ENCODE data around the gene PHC2.

The PHC2 gene

DNA sequence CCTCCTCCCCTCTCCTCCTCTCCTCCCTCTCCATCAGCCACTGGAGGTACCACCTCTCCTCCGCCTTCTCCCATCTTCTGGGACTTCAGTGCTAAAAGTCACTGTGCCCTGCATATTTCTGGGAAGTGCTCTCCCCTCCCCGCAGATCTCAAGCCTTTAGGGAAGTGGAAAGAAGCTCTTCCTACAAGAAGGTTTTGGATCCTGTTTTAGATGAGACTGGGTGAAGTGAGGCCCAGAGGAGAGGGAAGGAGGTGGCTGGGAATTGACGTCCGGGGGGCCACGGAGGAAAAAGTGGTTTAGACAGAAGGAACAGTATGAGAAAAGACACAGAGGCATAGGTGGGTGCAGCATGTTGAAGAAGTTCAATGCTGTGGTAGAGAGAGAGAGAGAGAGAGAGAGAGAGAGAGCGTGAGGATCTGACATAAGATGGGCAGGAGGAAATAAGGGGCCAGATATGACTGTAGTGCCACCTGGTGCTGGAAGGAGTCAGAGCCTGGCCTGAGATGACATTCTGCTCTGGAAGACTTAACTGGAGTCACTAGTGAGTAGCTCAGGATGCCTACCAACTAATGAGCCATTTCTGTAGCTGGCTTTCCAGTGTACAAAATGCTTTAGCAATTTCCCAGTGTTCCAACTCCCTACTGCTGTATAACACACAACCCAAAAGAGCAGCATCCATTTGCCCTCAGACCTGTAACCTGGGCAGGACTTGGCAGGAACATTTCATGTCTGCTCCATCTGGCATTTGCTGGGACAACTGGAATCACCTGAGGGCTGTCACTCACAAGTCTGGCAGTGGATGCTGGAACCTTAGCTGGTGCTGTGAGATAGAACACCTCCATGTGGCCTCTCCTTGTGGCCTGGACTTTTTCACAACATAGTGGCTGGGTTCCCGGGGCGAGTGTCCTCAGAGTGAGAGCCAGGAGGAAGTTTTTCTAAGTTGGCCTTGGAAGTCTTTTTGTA lies 24.9 kb upstream of the PHC2 start:
- DNase-seq (ENCODE audit: low read depth in 2 of 2) = peak in 1 of 2 donors; percentile 7

DNA sequence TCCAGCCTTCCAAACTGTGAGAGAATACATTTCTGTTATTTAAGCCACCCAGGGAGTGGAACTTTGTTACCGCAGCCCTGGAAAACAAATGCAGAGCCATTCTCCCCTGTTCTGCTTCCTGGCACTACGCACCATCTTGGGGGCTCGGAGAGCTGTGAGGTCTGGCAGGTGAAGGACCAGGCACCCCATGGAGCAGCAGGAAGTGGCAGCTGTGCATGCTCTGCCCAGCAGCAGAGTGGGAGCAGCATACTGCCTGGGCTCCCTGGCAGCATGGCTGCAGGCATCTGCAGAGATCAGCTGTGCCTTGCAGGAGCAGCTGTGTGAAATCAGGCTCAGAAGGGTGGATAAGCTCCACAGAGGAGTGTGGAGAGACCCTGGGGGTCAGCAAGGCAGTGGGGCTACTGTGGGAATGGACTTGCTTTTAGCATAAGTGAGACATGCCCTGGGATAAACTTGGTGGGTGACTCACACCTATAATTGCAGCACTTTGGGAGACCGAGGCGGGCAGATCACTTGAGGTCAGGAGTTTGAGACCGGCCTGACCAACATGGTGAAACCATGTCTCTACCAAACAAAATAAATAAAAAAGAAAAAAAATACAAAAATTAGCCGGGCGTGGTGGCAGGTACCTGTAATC lies 23.9 kb upstream of the PHC2 start:
- no peak for DNase-seq (ENCODE audit: low read depth in 2 of 2)

DNA sequence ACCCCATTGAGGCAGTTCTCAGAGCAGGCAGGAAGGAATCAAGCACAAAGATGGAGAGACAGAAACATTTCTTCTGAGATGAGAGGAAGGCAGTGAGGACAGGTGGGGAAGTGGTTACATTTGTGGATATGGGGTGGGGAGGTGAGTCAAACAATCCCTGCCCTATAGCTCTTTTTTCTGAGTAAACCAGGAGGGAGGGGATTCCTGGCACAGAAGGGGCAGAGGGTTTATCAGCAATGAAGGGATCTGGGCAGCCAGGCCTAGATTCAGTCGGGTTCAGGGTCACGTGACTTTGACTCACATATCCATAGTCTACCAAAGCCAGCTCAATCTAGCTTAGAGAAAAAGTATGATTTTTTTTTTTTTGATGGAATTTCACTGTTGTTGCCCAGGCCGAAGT lies 15.7 kb upstream of the PHC2 start:
- no peak for DNase-seq (ENCODE audit: low read depth in 2 of 2)

DNA sequence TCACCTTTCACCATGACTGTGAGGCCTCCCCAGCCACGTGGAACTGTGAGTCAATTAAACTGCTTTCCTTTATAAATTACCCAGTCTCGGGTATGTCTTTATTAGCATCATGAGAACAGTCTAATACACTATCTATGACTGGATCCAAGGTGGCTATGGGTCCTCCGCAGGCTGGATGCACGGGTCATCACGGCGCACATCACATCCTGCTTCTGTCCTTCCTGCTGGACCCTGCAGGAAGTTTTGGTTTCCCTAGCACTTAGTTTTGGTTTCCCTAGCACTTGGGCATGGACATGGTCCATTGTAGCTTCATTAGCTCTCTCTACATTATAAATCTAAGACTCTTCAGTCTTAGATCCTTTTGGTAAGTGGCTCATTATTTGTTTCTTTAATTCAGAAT lies 14.2 kb upstream of the PHC2 start:
- DNase-seq (ENCODE audit: low read depth in 2 of 2) = no peak

DNA sequence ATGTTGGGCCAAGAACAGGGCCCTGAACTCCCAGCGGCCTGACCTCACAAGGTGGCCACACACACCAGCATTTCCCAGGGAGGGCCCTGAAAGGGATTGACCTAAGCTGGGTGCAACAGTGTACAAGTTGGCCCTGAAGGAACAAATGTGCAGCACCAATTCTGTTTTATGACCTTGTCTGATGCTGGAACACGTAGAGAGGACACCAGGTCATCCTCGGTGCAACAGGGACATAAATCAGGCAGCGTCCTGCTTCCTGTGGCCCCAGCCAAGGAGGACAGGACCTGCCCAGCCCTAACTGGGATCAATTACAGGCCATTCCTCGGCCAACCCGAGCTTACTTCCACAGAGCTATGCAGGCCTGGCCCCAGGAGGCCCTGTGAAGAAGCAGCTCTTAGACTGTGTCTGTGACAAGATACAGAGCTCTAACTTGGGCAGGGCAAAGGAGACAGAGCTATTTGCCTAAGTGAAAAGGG lies 12.8 kb upstream of the PHC2 start:
- no peak for DNase-seq (ENCODE audit: low read depth in 2 of 2)

DNA sequence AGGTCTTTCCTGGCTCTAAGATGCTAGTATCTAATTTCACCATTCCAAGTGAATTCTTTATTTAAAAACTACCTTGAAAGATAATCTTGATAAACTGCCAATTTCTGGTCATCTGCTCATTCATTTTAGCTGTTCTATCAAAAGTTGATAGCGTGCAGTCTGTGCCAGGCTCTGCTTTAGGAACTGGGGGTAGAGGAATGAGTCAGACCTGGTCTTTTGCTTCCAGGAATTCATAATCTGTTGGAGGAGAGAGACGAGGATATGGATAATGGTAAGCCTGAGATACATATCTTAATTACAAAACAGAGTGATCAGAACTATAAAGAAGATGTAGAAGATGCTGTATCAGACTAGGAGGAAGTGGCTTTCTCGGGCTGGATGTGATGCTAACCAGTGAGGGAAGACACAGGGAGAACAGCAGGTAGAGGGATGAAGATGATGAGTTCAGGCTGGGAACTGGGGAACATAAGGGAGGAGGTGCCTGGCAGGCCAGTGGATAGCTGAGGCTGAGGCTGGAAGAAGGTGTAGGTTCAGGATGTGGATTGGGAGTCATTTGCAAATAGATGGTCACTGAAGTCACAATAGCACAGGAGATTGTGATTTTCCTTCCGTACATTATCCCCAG lies 12.3 kb upstream of the PHC2 start:
- no peak for DNase-seq (ENCODE audit: low read depth in 2 of 2)

DNA sequence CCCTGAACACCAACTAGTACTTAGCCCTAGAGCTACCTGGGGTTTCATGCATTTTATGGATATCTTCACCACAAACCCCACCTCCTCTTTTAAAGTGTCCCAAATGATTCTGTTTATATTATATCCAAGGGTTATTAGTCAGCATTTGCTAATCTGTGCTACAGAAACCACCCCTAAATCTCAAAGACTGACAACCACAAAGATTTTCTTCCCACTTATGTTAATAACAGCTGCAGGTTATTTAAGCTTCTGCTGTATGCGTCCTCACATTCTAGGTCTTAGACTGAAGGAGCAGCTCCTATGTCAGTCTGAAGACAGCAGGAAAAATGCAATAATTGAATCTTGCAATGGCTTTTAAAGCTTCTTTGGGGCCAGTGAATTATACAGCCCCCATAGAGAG lies 11.2 kb upstream of the PHC2 start:
- no peak for DNase-seq (ENCODE audit: low read depth in 2 of 2)

GRCh38 chr1:33441088-33441745 lies 10.3 kb upstream of the PHC2 start:
- no peak for DNase-seq (ENCODE audit: low read depth in 2 of 2)

DNA sequence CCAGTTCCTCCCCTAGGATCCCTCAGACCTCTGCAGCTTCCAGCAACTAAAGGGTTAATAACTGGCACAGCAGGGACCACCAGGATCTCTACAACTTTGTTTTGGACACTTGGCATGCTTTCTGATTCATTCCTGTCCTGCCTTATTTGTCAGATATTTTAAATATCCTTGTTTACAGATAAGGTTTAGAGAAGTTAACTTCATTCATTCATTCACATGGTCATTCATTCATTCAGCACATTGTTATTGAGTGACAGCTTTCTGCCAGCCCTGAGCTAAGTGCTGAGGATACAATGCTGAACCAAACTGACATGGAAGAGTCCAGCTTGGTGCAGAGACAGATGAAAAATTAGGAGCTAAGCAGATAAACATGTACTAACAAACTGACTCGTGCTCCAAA lies 8.8 kb upstream of the PHC2 start:
- DNase-seq (ENCODE audit: low read depth in 2 of 2) = no peak

GRCh38 chr1:33438364-33439160 lies 7.7 kb upstream of the PHC2 start:
- no peak for DNase-seq (ENCODE audit: low read depth in 2 of 2)

DNA sequence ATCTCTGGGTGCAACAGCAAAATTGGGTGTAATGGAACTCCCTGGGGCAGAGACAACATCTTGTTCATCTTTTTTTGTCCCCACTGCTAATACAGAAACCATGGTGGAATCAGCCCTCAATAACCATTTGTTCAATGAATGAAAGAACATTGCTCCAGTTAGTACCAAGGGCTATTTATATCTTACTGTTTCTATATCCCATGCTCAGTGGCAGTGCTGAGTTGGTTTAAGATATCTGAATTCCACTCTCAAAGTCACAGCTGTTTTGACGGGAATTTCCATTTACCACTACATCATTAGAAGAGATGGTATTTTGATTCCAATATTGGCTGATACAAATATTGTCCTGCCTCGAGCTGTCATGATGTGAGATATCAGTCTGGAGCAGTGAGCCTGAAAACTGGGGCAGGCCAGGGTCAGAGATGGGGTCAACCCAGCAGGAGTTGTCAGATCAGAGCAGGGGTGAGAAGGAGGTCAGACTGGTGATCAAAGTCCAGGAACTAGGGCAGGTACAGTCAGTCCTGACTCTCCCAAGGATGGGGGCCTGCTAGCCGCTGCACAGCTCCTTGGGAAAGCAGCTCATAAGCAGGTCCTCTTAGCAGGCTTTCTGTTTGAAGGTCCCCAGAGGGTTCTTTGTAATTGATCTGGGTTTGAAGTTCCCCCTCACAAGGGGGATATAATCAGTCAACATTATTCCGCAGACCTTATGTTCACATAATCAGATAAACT lies 5.8 kb upstream of the PHC2 start:
- DNase-seq (ENCODE audit: low read depth in 2 of 2) = no peak

DNA sequence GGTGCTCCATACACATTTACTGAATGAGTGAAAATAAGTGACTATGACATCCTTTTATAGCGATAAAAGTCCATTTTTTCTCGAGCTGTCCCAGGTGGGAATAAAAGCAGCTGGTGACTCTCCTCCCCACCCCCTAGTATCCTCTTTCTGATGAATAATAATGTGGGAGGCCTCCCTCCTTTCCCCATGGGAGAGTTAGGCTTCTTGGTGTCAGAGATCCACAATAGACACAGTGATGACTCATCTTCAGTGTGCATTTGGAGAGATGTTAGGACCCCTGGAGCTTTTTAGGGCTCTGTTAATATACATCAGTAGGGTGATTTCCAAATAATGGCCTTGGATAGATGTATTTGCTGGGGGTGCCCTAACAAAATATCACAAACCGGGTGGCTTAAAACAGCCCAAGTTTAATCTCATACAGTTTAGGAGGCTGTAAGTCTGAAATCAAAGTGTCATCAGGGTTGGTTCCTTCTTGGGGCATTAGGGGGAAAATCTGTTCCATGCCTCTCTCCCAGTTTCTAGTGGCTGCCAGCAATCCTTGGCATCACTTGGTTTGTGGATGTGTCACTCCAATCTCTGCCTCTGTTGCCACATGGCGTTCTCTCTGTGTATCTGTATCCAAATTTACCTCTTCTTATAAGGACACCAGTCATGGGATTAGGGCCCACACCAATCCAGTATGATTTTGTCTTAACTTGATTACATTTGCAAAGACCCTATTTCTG lies 4.4 kb upstream of the PHC2 start:
- no peak for DNase-seq (ENCODE audit: low read depth in 2 of 2)

DNA sequence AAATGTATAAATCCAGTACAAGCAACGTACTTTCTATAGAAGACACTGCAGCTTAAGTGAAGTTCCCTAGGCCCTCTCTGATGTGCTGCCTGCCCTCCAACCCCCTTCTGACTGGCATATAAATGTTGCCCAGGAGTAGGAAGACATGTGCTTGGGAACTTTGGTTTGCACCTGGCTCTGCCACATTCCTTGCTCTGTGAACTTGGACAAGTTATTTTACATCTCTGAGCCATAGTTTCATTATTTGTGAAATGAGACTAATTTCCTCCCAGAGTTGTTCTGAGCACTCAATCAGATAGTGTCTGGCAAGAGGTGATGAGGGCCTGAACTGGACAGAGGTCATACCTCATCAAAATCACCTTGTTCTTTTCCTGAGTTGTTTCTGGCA lies 3.5 kb upstream of the PHC2 start:
- no peak for DNase-seq (ENCODE audit: low read depth in 2 of 2)

GRCh38 chr1:33433509-33434362 lies 2.8 kb upstream of the PHC2 start:
- no peak for DNase-seq (ENCODE audit: low read depth in 2 of 2)

GRCh38 chr1:33429856-33430691 lies 821 bp downstream of the PHC2 start:
- DNase-seq (ENCODE audit: low read depth in 2 of 2) = peak in 1 of 2 donors; percentile 1

DNA sequence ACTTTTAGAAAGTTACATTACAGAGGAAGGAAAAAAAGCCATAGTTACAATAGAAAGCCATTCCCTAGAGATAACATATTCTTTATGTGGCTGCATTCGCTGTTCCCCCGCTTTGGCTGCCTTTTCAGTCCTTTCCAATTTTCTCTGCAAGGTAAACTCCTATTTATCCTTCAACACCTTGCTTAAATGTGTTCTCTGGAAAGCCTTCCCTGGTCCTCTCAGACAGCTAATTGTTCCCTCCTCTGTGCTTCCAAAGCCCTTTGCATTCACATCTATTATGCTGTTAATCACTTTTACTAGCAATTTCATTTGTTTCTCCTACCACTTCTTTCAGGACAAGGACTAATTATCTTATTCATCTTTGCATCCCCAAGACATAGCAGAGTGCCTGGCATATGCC lies 1.6 kb downstream of the PHC2 start:
- DNase-seq (ENCODE audit: low read depth in 2 of 2) = no peak

GRCh38 chr1:33428661-33429060 lies 2.2 kb downstream of the PHC2 start:
- DNase-seq (ENCODE audit: low read depth in 2 of 2) = no peak

DNA sequence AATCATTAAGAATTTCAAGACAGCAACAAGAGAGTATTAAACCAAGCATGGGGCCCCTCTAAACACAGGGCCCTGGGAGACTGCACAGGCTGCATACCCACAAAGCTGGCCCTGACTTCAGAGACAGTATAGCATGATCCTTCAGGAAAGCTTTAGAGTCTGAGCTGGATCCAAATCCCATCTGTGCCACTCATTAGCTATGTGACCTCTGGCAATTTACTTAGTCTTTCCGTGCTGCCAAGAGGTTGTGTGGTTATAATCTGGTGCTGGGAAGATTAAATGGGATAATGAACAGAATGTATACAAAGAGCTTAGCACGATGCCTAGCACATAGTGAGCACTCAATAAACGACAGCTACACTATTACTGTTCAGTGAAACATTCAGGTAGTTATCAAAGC lies 4.0 kb downstream of the PHC2 start:
- DNase-seq (ENCODE audit: low read depth in 2 of 2) = no peak

Measured in stimulated activated CD8-positive, alpha-beta memory T cell treated with anti-CD3 and anti-CD28 coated beads, Interleukin-7, amount 100 ng/mL, for 4 hours (primary cell).